ENCODE results near the gene NECTIN4. TPM values are rescaled to one million over a fixed set of nuclear protein-coding genes. Genes with fewer than 3 reads are reported as not detected.
A peak's percentile ranks its signal among the peaks of the same experiment; 100 is the strongest.

Gene NECTIN4
- total and polyA plus RNA-seq, 2 of the 13 experiments (the other 11 are each of a cell fraction or from before 2014, with no cell fraction given): 5.9 to 12.4 TPM

- TF ChIP-seq NCOR1 (IDR thresholded peaks at IDR 0.05; ENCODE audit: borderline replicate concordance, low read length): no peak
- TF ChIP-seq SKIL (CRISPR knock-in tag; IDR thresholded peaks at IDR 0.05; ENCODE audit: borderline replicate concordance): peak; percentile 23; the same call in 1 of the 2 replicates
- peak; percentile 84 for TF ChIP-seq CREB1 (IDR thresholded peaks at IDR 0.05)
- peak; percentile 96 for TF ChIP-seq CREB1 (CRISPR knock-in tag; IDR thresholded peaks at IDR 0.05)
- TF ChIP-seq HCFC1 (IDR thresholded peaks at IDR 0.05; ENCODE audit: low read depth, low read length): peak; percentile 49; the same call in 1 of the 2 replicates
- no peak for TF ChIP-seq SP1 (IDR thresholded peaks at IDR 0.05)
- TF ChIP-seq SP1 (CRISPR knock-in tag; IDR thresholded peaks at IDR 0.05): peak; percentile 70
- TF ChIP-seq KLF13 (CRISPR knock-in tag; IDR thresholded peaks at IDR 0.05): no peak
- peak; percentile 78; the same call in 1 of the 2 replicates for TF ChIP-seq ZFP91 (CRISPR knock-in tag; IDR thresholded peaks at IDR 0.05; ENCODE audit: borderline replicate concordance)
- 0 out of 2 replicates have a peak, but pooled peaks have one; percentile 73 for TF ChIP-seq ZNF256 (CRISPR knock-in tag; conservative IDR thresholded peaks at IDR 0.05)
- TF ChIP-seq ZSCAN5A (CRISPR knock-in tag; IDR thresholded peaks at IDR 0.05; ENCODE audit: borderline replicate concordance): peak; percentile 62; the same call in 1 of the 2 replicates
- peak; percentile 82; the same call in 1 of the 2 replicates for TF ChIP-seq KLF9 (CRISPR knock-in tag; IDR thresholded peaks at IDR 0.05; ENCODE audit: low read depth)
- no peak; the same call in 1 of the 2 replicates for TF ChIP-seq NFKBIZ (CRISPR knock-in tag; IDR thresholded peaks at IDR 0.05)
- no peak for TF ChIP-seq ZFP36 (IDR thresholded peaks at IDR 0.05; ENCODE audit: borderline replicate concordance, low read depth, low read length, partially characterized antibody)
- 0 out of 2 replicates have a peak, but pooled peaks have one; percentile 26 for TF ChIP-seq NFYC (CRISPR knock-in tag; IDR thresholded peaks at IDR 0.05)
- TF ChIP-seq CSRNP1 (CRISPR knock-in tag; IDR thresholded peaks at IDR 0.05): peak; percentile 64; the same call in 1 of the 2 replicates
- TF ChIP-seq SCMH1 (CRISPR knock-in tag; IDR thresholded peaks at IDR 0.05; ENCODE audit: borderline replicate concordance): no peak
- peak; percentile 29 for TF ChIP-seq XRCC5 (optimal IDR thresholded peaks at IDR 0.05; ENCODE audit: low read length)
- TF ChIP-seq ZNF280B (CRISPR knock-in tag; IDR thresholded peaks at IDR 0.05; ENCODE audit: borderline replicate concordance): peak; percentile 78
- TF ChIP-seq ZNF335 (CRISPR knock-in tag; IDR thresholded peaks at IDR 0.05): peak; percentile 66; the same call in 1 of the 2 replicates
Measured at GRCh38 chr1:161117759-161118581, 28.6 kb upstream of the NECTIN4 start, which contains the start of the genes NIT1 and PFDN2 (continued).

All from HepG2 (cell line).